K562 (cell line): ENCODE results near the gene MT1X.

Experiments
- CHCHD3 ChIP-seq: fragments of 250-450 bp; sonication (Bioruptor Pico); IDR thresholded peaks from 2 replicates; pipeline ENCODE4 v2.1.2; 2022; ENCODE audit warnings: mild to moderate bottlenecking
- GABPB2 ChIP-seq: fragments of 250-450 bp; sonication (Bioruptor Pico); conservative IDR thresholded peaks from 2 replicates; pipeline ENCODE4 v1.5.1; 2021; ENCODE audit warnings: mild to moderate bottlenecking
- HLTF ChIP-seq: fragments of 450-650 bp; IDR thresholded peaks from 2 replicates; pipeline ENCODE4 v1.6.1; 2016
- KAT7 ChIP-seq: sonication (generic); formaldehyde crosslinking; IDR thresholded peaks from 2 replicates; pipeline ENCODE4 v1.8.0; 2022; ENCODE audit warnings: missing genetic modification reagents, mild to moderate bottlenecking, borderline replicate concordance
- KDM4B ChIP-seq, 2 experiments: fragments of 450-650 bp in 1 of 2; sonication (generic) in 1 of 2; IDR thresholded peaks; 2 replicates each; pipeline ENCODE4 v1.6.1; 2016 to 2017; ENCODE audit warnings: borderline replicate concordance in 2 of 2, antibody characterized with exemption in 1 of 2, low read depth in 1 of 2, mild to moderate bottlenecking in 1 of 2
- LCOR ChIP-seq: sonication (generic); formaldehyde crosslinking; IDR thresholded peaks from 2 replicates; pipeline ENCODE4 v1.8.0; 2022; ENCODE audit warnings: mild to moderate bottlenecking, missing genetic modification reagents
- POLR2A ChIP-seq: fragments of 450-650 bp; conservative IDR thresholded peaks from 2 replicates; pipeline ENCODE4 v1.6.1; 2016
- POLR2AphosphoS5 ChIP-seq: IDR thresholded peaks from 2 replicates; pipeline ENCODE4 v1.6.1; 2011; ENCODE audit warnings: mild to moderate bottlenecking, low read depth, low read length, moderate library complexity; ENCODE audit not compliant: control insufficient read depth, insufficient read depth
- TBP ChIP-seq: optimal IDR thresholded peaks from 2 replicates; pipeline ENCODE3; 2011; ENCODE audit warnings: low read depth, low read length, improper control_type of control experiment
- ZNF146 ChIP-seq: IDR thresholded peaks from one replicate; pipeline ENCODE4 v1.6.1; 2018; ENCODE audit warnings: missing compliant biosample characterization; ENCODE audit not compliant: unreplicated experiment
- ZNF436 ChIP-seq: fragments of 250-450, 450-650 bp; sonication (Bioruptor Pico); formaldehyde crosslinking; IDR thresholded peaks from 2 replicates; pipeline ENCODE4 v1.7.0; 2020; ENCODE audit warnings: mild to moderate bottlenecking
- TF ChIP-seq, protein P1 (sequence below): sonication (generic); formaldehyde crosslinking; IDR thresholded peaks from 2 replicates; pipeline ENCODE4 v1.8.1; 2023; ENCODE audit warnings: missing genetic modification reagents, mild to moderate bottlenecking, borderline replicate concordance

DNA sequence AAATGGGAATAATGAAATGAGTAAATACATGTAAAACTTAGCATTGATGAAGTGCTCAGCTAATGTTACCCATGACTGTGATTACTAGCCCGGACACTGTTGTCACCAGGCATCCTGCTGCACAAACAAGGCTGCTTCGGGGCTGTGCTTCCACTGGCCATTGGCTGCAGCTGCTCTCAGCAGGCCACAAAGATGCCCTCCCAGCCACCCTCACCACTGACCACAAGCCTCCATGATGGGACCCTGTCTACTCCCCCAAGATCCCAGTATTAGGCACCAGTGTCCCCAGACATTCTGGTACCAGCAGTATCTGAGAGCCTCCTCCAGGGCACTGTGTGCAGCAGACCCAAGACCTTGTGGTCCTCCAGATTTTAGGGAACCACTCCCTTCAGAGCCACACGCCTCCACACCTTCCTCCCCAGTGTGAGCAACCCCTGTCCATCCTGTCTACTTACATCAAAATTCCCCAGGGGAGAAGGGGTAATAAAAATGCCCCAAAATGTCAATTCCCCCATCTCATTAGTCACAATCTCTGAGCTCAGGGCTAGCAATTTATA is 28.0 kb downstream of the MT1X start:
- no peak for TF ChIP-seq POLR2AphosphoS5
- TF ChIP-seq POLR2A = no peak
- no peak for TF ChIP-seq HLTF
- TF ChIP-seq KDM4B (IDR thresholded peaks at IDR 0.05; ENCODE audit: borderline replicate concordance in 2 of 2, low read depth in 1 of 2) = no peak
- TF ChIP-seq ZNF146 = no peak
- no peak for TF ChIP-seq CHCHD3 (CRISPR knock-in tag)
- no peak for TF ChIP-seq GABPB2
- TF ChIP-seq ZNF436 (CRISPR knock-in tag) = no peak
- TF ChIP-seq LCOR (CRISPR knock-in tag) = no peak
- TF ChIP-seq, protein P1, sequence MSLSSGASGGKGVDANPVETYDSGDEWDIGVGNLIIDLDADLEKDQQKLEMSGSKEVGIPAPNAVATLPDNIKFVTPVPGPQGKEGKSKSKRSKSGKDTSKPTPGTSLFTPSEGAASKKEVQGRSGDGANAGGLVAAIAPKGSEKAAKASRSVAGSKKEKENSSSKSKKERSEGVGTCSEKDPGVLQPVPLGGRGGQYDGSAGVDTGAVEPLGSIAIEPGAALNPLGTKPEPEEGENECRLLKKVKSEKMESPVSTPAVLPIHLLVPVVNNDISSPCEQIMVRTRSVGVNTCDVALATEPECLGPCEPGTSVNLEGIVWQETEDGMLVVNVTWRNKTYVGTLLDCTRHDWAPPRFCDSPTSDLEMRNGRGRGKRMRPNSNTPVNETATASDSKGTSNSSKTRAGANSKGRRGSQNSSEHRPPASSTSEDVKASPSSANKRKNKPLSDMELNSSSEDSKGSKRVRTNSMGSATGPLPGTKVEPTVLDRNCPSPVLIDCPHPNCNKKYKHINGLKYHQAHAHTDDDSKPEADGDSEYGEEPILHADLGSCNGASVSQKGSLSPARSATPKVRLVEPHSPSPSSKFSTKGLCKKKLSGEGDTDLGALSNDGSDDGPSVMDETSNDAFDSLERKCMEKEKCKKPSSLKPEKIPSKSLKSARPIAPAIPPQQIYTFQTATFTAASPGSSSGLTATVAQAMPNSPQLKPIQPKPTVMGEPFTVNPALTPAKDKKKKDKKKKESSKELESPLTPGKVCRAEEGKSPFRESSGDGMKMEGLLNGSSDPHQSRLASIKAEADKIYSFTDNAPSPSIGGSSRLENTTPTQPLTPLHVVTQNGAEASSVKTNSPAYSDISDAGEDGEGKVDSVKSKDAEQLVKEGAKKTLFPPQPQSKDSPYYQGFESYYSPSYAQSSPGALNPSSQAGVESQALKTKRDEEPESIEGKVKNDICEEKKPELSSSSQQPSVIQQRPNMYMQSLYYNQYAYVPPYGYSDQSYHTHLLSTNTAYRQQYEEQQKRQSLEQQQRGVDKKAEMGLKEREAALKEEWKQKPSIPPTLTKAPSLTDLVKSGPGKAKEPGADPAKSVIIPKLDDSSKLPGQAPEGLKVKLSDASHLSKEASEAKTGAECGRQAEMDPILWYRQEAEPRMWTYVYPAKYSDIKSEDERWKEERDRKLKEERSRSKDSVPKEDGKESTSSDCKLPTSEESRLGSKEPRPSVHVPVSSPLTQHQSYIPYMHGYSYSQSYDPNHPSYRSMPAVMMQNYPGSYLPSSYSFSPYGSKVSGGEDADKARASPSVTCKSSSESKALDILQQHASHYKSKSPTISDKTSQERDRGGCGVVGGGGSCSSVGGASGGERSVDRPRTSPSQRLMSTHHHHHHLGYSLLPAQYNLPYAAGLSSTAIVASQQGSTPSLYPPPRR = no peak
- no peak for TF ChIP-seq TBP
- no peak for TF ChIP-seq KAT7 (CRISPR knock-in tag)
